HepG2 (cell line): Measurements from ENCODE around the gene DYNC1LI1. TPM values are rescaled to one million over a fixed set of nuclear protein-coding genes. Genes with fewer than 3 reads are reported as not detected.
A peak's percentile ranks its signal among the peaks of the same experiment; 100 is the strongest.

Experiments used
- ATAC-seq: fragments of 200-7000 bp; cut with Tn5 transposase; 3 replicates; pipeline ENCODE4 v1.9.1; 2020; ENCODE audit warnings: mild to moderate bottlenecking, moderate library complexity
- BruUV-seq: library from RNA; stranded (reverse); fragments of 400-500 nt; replicated peaks from 2 replicates; lab custom pipeline; 2021; lab: Mats Ljungman, UMichigan
- CTCF ChIA-PET: fragments of 300-600 bp; formaldehyde crosslinking; extraction: SDS; loops from one replicate; lab custom pipeline; 2021; ENCODE audit warnings: low total read pairs, inconsistent platforms, low intra/inter-chr PET ratio; lab: Yijun Ruan, JAX
- POLR2A ChIA-PET: fragments of 350-600 bp; sonication (Branson Sonifier 250); formaldehyde crosslinking; loops from one replicate; lab custom pipeline; 2020; ENCODE audit warnings: antibody characterized with exemption, inconsistent platforms; lab: Yijun Ruan, JAX
- DNase-seq: peaks from one replicate; pipeline ENCODE4 v3.0.0-alpha.2; 2015; ENCODE audit warnings: low spot score
- FAIRE-seq: peaks from 3 replicates; lab custom pipeline; 2011; peaks lifted over from hg19 to GRCh38; lab: Jason Lieb, UNC
- H2AFZ ChIP-seq: one replicate; pipeline ENCODE4 v1.6.1; 2011; ENCODE audit warnings: low read length, inconsistent platforms
- H3K27ac ChIP-seq: fragments of 300-600 bp; 3 replicates; pipeline ENCODE4 v1.8.0; 2011; ENCODE audit warnings: mixed run types, mild to moderate bottlenecking, mixed read lengths, low read length, inconsistent platforms; ENCODE audit not compliant: insufficient read depth; ENCODE audit errors: extremely low read length
- H3K27me3 ChIP-seq, 2 experiments: fragments of 200-600 bp in 1 of 2; 2 replicates in 1 of 2; 3 replicates in 1 of 2; pipeline versions ENCODE4 v1.6.0 to v1.8.0; 2011; ENCODE audit warnings: low read length in 2 of 2, mild to moderate bottlenecking in 2 of 2, moderate library complexity in 2 of 2, inconsistent platforms in 1 of 2; ENCODE audit not compliant: insufficient read depth in 2 of 2, control insufficient read depth in 1 of 2
- H3K36me3 ChIP-seq, 2 experiments: fragments of 200-600 bp in 1 of 2; replicated peaks in 1 of 2; 2 replicates in 1 of 2; 3 replicates in 1 of 2; pipeline versions ENCODE4 v1.5.1 to v1.8.0; 2011; ENCODE audit warnings: low read length in 2 of 2, inconsistent platforms in 1 of 2; ENCODE audit not compliant: insufficient read depth in 2 of 2, control insufficient read depth in 1 of 2
- H3K4me1 ChIP-seq: 2 replicates; pipeline ENCODE4 v1.5.1; 2012; ENCODE audit warnings: low read length, inconsistent platforms; ENCODE audit not compliant: insufficient read depth
- H3K4me2 ChIP-seq: 2 replicates; pipeline ENCODE4 v1.6.0; 2011; ENCODE audit warnings: low read depth, low read length, inconsistent platforms
- H3K4me3 ChIP-seq, 3 experiments: fragments of 200-600 bp in 1 of 3; sonication (generic), shearing (Covaris generic) in 1 of 3; replicated peaks in 1 of 3; 2 replicates each; pipeline ENCODE4 v1.5.1; 2011 to 2016; ENCODE audit warnings: low read length in 3 of 3, inconsistent platforms in 2 of 3, low read depth in 2 of 3, mild to moderate bottlenecking in 2 of 3, control low read depth in 1 of 3, mixed read lengths in 1 of 3; ENCODE audit not compliant: insufficient read depth in 1 of 3
- H3K79me2 ChIP-seq: one replicate; pipeline ENCODE4 v1.6.1; 2011; ENCODE audit warnings: low read length, inconsistent platforms; ENCODE audit not compliant: insufficient read depth
- H3K9ac ChIP-seq: 2 replicates; pipeline ENCODE4 v1.6.0; 2011; ENCODE audit warnings: mild to moderate bottlenecking, low read depth, low read length, inconsistent platforms; ENCODE audit not compliant: insufficient read depth
- H3K9me3 ChIP-seq: 2 replicates; pipeline ENCODE4 v1.5.1; 2012; ENCODE audit warnings: mild to moderate bottlenecking, low read length
- H4K20me1 ChIP-seq: 2 replicates; pipeline ENCODE4 v1.6.0; 2011; ENCODE audit warnings: inconsistent platforms, mild to moderate bottlenecking, low read length, moderate library complexity; ENCODE audit not compliant: insufficient read depth
- KDM1A ChIP-seq: IDR thresholded peaks from 2 replicates; pipeline ENCODE4 v1.6.1; 2016; ENCODE audit warnings: missing compliant biosample characterization
- KDM5A ChIP-seq: fragments of 200-600 bp; sonication (generic); IDR thresholded peaks from 2 replicates; pipeline ENCODE4 v1.7.0; 2018; ENCODE audit warnings: antibody characterized with exemption, mild to moderate bottlenecking, low read length, borderline replicate concordance
- RBAK ChIP-seq: sonication (generic); formaldehyde crosslinking; IDR thresholded peaks from 2 replicates; pipeline ENCODE4 v1.5.1; 2020; ENCODE audit warnings: mild to moderate bottlenecking, missing genetic modification reagents
- TBX2 ChIP-seq: sonication (generic); formaldehyde crosslinking; IDR thresholded peaks from 2 replicates; pipeline ENCODE4 v1.5.0; 2020; ENCODE audit warnings: missing genetic modification reagents, mild to moderate bottlenecking, borderline replicate concordance
- TSC22D2 ChIP-seq: sonication (generic); formaldehyde crosslinking; IDR thresholded peaks from 2 replicates; pipeline ENCODE4 v1.5.1; 2020; ENCODE audit warnings: missing genetic modification reagents, mild to moderate bottlenecking, borderline replicate concordance
- ZNF879 ChIP-seq: sonication (generic); formaldehyde crosslinking; IDR thresholded peaks from 2 replicates; pipeline ENCODE4 v1.8.1; 2023; ENCODE audit warnings: missing genetic modification reagents
- WGBS: methylation state at CpG from one replicate; pipeline ENCODE4 v1.1.6; 2017; ENCODE audit warnings: low lambda C conversion rate; 5-methylcytosine and 5-hydroxymethylcytosine counted together
- in situ Hi-C: cut with HindIII; loops from 2 replicates; pipeline ENCODE4 v1.10.0; 2017; ENCODE audit warnings: low pct_unique_long_range_greater_than_20kb; ENCODE audit not compliant: extremely low pct_ligation_motif_present
- intact Hi-C: fragments of 100-400 bp; cut with micrococcal nuclease; formaldehyde crosslinking; loops from one replicate; pipeline ENCODE4 v1.10.0; 2022; ENCODE audit not compliant: unreplicated experiment
- polyA plus RNA-seq, 8 experiments: library from polyadenylated mRNA; depleted of rRNA in 3 of 8; stranded (reverse) in 7 of 8; unstranded in 1 of 8; fragments of >200 nt; fragmentation: Illumina TruSeq in 4 of 8; extraction: Trizol in 4 of 8; gene quantifications; 2 replicates each; pipeline versions ENCODE4 v1.2.1 to v1.2.3, GENCODE V29; 2011 to 2016; ENCODE audit warnings: low read depth in 4 of 8, missing spikeins in 1 of 8, mixed read lengths in 1 of 8; ENCODE audit not compliant: insufficient read depth in 1 of 8
- total RNA-seq, 5 experiments: library from RNA; depleted of rRNA; stranded (reverse); fragments of >200 nt; fragmentation: Illumina TruSeq; extraction: Trizol; gene quantifications; 2 replicates each; pipeline ENCODE4 v1.2.3, GENCODE V29; 2016; ENCODE audit warnings: low read depth in 1 of 5
- TF ChIP-seq, protein P1 (sequence below): sonication (generic); formaldehyde crosslinking; IDR thresholded peaks from 2 replicates; pipeline ENCODE4 v1.4.0; 2020; ENCODE audit warnings: low read depth, missing genetic modification reagents
- TF ChIP-seq, protein P2 (sequence below): IDR thresholded peaks from 2 replicates; pipeline ENCODE4 v1.6.1; 2018; ENCODE audit warnings: missing genetic modification reagents, mild to moderate bottlenecking, missing compliant biosample characterization

Gene DYNC1LI1
- total and polyA plus RNA-seq, 2 of the 13 experiments (the other 11 are each of a cell fraction or from before 2014, with no cell fraction given) = 13.4 to 37.1 TPM

DNA sequence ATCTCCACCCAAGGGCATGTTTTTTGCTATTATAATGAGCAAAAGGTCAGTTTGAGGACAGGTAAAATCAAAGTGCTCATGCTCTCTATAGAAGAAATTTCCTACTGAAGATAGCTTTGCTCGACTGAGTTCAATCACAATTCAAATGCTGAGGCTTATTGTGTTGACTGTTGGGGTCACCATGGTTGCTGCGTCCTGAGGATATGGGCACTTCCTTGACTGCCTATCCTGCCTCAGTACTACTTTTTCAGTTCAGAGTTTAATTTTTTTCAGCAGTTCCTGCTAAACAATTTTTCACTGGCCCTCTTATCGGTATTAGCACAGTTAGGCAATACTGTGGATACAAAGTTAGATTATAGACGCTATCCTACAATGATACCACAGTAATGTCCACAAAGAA is 64.2 kb downstream of the DYNC1LI1 start:
- 1% methylated on average over 4 of the region's 4 CpGs for WGBS
- ATAC-seq (no peak), DNase-seq (no peak), FAIRE-seq (no peak)
- H3K79me2 ChIP-seq = peaks cover 4% of the 10 kb centered on the region
- no peak overlapping the region for H3K9ac ChIP-seq
- peaks cover 20% of the 10 kb centered on the region for H3K4me1 ChIP-seq
- ChIA-PET POLR2A (no interaction called here), CTCF (no interaction called here)
- H3K27me3 ChIP-seq = peaks cover 0 to 1% of the 10 kb centered on the region in 2 experiments; a peak in 2 of 5 replicates
- no peak overlapping the region for H3K4me3 ChIP-seq
- H3K36me3 ChIP-seq = no peaks in the 10 kb centered on the region
- no TSS peak for BruUV-seq
- in situ Hi-C loops = loop anchor here (5.0 to 10.0 kb wide), 2 partner anchors 161 to 428 kb away; no protein-coding TSS in a partner anchor
- peak overlapping the region; percentile 37; the same call in 1 of the 2 replicates for H3K4me2 ChIP-seq
- peak overlapping the region; percentile 31 for H2AFZ ChIP-seq
- intact Hi-C loops = loop anchor here (10.0 kb wide), 1 partner anchor 112 kb away; the partner anchor contains the start of gene CMTM7
- no peaks in the 10 kb centered on the region for H4K20me1 ChIP-seq
- no peak overlapping the region for H3K27ac ChIP-seq
- TF ChIP-seq TBX2 (no peak), KDM1A (CRISPR knock-in tag) (no peak)
- TF ChIP-seq, protein P1, sequence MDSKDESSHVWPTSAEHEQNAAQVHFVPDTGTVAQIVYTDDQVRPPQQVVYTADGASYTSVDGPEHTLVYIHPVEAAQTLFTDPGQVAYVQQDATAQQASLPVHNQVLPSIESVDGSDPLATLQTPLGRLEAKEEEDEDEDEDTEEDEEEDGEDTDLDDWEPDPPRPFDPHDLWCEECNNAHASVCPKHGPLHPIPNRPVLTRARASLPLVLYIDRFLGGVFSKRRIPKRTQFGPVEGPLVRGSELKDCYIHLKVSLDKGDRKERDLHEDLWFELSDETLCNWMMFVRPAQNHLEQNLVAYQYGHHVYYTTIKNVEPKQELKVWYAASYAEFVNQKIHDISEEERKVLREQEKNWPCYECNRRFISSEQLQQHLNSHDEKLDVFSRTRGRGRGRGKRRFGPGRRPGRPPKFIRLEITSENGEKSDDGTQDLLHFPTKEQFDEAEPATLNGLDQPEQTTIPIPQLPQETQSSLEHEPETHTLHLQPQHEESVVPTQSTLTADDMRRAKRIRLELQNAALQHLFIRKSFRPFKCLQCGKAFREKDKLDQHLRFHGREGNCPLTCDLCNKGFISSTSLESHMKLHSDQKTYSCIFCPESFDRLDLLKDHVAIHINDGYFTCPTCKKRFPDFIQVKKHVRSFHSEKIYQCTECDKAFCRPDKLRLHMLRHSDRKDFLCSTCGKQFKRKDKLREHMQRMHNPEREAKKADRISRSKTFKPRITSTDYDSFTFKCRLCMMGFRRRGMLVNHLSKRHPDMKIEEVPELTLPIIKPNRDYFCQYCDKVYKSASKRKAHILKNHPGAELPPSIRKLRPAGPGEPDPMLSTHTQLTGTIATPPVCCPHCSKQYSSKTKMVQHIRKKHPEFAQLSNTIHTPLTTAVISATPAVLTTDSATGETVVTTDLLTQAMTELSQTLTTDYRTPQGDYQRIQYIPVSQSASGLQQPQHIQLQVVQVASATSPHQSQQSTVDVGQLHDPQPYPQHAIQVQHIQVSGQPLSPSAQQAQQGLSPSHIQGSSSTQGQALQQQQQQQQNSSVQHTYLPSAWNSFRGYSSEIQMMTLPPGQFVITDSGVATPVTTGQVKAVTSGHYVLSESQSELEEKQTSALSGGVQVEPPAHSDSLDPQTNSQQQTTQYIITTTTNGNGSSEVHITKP (CRISPR knock-in tag) = no peak
- TF ChIP-seq, all 625 proteins: peak for 0
- H3K9me3 ChIP-seq = no peaks in the 10 kb centered on the region

DNA sequence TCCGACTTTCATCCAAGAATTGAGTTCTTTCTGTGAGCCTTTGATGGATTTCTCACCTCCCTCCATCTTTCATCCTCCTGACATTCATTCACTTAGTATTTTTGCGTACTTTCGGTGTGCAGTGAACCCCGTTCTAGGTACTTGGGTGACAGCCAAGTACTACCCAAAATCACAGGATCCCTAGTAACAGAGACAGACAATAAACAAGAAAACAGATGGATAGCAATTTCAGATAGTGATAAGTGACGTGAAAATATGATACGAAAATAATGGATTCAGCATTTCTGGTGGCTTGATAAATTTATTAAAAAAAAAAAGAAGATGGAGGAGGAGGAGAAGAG is 67.7 kb downstream of the DYNC1LI1 start:
- Histone ChIP-seq H2AFZ (peak overlapping the region; percentile 100), H3K79me2 (peaks cover 29% of the 10 kb centered on the region), H3K9me3 (no peaks in the 10 kb centered on the region), H3K27ac (no peak overlapping the region), H3K4me1 (peaks cover 48% of the 10 kb centered on the region), H3K4me3 (peak overlapping the region; percentile 76 to 97 (median 82)), H3K27me3 (peaks cover 0 to 1% of the 10 kb centered on the region in 2 experiments; a peak in 2 of 5 replicates), H3K9ac (peak overlapping the region; percentile 57; the same call in 1 of the 2 replicates), H3K36me3 (no peaks in the 10 kb centered on the region), H3K4me2 (peak overlapping the region; percentile 88), H4K20me1 (no peaks in the 10 kb centered on the region)
- no TSS peak for BruUV-seq
- intact Hi-C loops (loop anchor here (10.0 kb wide), 1 partner anchor 108 kb away; the partner anchor contains the start of gene CMTM7), in situ Hi-C loops (loop anchor here (10.0 kb wide), 1 partner anchor 432 kb away; no protein-coding TSS in a partner anchor)
- DNase-seq (no peak), ATAC-seq (no peak), FAIRE-seq (no peak)
- ChIA-PET POLR2A (no interaction called here), CTCF (no interaction called here)
- TF ChIP-seq TSC22D2 (CRISPR knock-in tag) (0 out of 2 replicates have a peak, but pooled peaks have one; percentile 11), RBAK (CRISPR knock-in tag) (no peak), ZNF879 (CRISPR knock-in tag) (0 out of 2 replicates have a peak, but pooled peaks have one; percentile 1), KDM5A (peak; percentile 23; the same call in 1 of the 2 replicates)
- TF ChIP-seq, protein P2, sequence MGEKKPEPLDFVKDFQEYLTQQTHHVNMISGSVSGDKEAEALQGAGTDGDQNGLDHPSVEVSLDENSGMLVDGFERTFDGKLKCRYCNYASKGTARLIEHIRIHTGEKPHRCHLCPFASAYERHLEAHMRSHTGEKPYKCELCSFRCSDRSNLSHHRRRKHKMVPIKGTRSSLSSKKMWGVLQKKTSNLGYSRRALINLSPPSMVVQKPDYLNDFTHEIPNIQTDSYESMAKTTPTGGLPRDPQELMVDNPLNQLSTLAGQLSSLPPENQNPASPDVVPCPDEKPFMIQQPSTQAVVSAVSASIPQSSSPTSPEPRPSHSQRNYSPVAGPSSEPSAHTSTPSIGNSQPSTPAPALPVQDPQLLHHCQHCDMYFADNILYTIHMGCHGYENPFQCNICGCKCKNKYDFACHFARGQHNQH (CRISPR knock-in tag) = 0 out of 2 replicates have a peak, but pooled peaks have one; percentile 5
- WGBS = under 1% methylated on average over 6 of the region's 6 CpGs
